PC-3 (cell line): ENCODE results near the gene TOMM70.

Source experiments
- EZH2phosphoT487 ChIP-seq: fragments of 300-600 bp; sonication (generic); IDR thresholded peaks from 2 replicates; pipeline ENCODE4 v1.6.1; 2018; ENCODE audit warnings: mild to moderate bottlenecking, antibody characterized with exemption, low read length, borderline replicate concordance
- TF ChIP-seq, protein P1 (sequence below): fragments of 300-600 bp; sonication (generic); conservative IDR thresholded peaks from 2 replicates; pipeline ENCODE4 v1.5.1; 2017; ENCODE audit warnings: antibody characterized with exemption, low read depth, mild to moderate bottlenecking, low read length

DNA sequence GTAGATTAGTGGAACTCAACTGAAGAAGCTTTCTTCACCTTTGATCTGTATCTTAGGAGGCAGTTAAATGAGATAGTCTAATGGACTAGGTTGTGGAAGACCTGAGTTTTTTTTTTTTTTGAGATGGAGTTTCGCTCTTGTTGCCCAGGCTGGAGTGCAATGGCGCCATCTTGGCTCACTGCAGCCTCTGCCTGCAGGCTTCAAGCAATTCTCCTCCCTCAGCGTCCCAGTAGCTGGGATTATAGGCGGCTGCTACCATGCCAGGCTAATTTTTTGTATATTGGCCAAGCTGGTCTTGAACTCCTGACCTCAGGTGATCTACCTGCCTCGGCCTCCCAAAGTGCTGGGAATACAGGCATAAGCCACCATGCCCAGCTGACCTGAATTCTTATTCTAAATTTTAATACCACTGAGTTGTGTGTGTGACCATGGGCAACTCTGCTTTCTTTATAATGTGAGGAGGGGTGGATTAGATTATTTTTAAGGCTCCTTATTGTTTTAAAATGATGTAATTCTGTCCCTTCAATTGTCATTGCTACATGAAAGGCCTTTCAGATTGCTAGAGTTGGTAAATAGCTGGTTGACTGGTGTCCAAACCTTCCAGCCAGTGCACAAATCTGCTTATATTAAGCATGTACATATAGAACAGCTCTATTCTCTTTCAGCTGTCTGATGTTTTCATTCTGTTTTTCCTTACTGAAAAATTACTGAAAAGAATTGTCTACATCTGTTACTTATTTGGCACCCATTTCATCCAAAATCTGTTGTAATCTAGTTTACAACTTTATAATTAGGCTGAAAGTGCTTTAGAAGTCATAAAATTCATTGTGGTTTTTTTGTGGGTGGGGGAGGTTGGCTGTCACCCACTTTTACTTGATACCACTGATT lies 2.7 kb upstream of the TOMM70 start:
- TF ChIP-seq, protein P1, sequence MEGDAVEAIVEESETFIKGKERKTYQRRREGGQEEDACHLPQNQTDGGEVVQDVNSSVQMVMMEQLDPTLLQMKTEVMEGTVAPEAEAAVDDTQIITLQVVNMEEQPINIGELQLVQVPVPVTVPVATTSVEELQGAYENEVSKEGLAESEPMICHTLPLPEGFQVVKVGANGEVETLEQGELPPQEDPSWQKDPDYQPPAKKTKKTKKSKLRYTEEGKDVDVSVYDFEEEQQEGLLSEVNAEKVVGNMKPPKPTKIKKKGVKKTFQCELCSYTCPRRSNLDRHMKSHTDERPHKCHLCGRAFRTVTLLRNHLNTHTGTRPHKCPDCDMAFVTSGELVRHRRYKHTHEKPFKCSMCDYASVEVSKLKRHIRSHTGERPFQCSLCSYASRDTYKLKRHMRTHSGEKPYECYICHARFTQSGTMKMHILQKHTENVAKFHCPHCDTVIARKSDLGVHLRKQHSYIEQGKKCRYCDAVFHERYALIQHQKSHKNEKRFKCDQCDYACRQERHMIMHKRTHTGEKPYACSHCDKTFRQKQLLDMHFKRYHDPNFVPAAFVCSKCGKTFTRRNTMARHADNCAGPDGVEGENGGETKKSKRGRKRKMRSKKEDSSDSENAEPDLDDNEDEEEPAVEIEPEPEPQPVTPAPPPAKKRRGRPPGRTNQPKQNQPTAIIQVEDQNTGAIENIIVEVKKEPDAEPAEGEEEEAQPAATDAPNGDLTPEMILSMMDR: no peak; the same call in 1 of the 2 replicates
- TF ChIP-seq EZH2phosphoT487: no peak
